Activated naive CD4-positive, alpha-beta T cell treated with Interleukin-2 at 50 U/mL for 16 hours (primary cell): ENCODE measurements around the gene MRPL2.
A peak's percentile ranks its signal among the peaks of the same experiment; 100 is the strongest.
"Not testable (repeated sequence)": the region's sequence is repeated elsewhere in the genome, so short reads cannot be mapped to it uniquely, and the experiment has no call there.

Source experiments
- DNase-seq: peaks from one replicate; pipeline ENCODE4 v3.0.0-alpha.2; 2020

The MRPL2 gene

DNA sequence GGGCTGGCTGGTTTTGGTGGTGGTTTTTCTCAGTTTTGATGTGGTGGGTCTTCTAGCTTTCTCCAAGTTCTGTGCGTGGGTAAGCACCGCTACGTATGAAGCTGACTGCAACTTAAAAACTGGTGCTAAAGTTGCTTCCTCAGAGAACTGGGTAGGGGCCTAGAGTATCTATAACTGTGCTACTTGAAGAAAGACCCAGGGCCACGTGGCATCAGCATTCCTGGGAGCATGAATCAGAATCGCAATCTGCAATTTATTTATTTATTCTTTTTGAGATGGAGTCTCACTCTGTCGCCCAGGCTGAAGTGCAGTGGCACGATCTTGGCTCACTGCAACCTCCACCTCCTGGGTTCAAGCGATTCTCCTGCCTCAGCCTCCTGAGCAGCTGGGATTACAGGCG, 22.7 kb upstream of the MRPL2 start:
- not testable (repeated sequence) for DNase-seq

DNA sequence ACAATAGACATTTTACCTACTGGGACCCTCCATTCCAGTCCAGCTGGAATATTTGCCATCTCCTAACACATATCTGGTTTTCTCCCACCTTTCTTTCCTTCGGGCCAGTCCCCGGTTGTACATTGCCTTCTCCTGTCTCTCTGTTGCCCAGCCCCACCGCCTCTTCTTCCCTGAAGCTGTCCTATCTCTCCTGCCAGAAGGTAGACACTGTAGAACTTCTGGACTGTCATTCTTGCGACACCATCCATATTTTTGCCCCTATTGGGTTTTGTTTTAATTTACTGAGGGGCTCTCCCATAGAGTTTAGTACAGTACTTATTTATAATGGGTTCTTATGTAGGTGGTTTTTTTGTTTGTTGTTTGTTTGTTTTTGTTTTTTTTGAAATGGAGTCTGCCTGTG, 21.8 kb upstream of the MRPL2 start:
- no peak for DNase-seq

DNA sequence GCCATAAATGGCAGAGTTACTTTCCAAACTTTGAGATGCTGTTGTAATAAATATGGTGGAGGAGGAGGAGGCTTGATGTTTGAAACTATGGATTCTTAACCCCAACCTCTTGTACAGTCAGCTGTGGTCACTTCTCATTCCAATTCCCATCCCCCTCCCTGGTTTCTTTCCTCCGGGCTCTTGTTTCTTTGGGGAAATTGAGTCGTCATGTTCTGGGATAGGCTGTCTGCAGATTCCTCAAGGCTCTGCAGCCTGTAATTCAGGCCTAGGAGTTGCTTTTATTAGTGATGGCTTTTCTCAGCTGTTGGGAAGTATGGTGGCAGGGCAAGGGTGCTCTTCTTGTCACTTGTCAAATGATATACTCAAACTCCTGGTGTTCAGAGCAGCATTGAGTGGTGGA, 19.5 kb upstream of the MRPL2 start:
- DNase-seq, result no peak

GRCh38 chr6:43077981-43078511, 18.8 kb upstream of the MRPL2 start:
- DNase-seq, result no peak

GRCh38 chr6:43077333-43077809, 18.1 kb upstream of the MRPL2 start:
- no peak for DNase-seq

- no peak for DNase-seq
These were observed 17.5 kb upstream of the MRPL2 start for GRCh38 chr6:43076464-43077332.

DNA sequence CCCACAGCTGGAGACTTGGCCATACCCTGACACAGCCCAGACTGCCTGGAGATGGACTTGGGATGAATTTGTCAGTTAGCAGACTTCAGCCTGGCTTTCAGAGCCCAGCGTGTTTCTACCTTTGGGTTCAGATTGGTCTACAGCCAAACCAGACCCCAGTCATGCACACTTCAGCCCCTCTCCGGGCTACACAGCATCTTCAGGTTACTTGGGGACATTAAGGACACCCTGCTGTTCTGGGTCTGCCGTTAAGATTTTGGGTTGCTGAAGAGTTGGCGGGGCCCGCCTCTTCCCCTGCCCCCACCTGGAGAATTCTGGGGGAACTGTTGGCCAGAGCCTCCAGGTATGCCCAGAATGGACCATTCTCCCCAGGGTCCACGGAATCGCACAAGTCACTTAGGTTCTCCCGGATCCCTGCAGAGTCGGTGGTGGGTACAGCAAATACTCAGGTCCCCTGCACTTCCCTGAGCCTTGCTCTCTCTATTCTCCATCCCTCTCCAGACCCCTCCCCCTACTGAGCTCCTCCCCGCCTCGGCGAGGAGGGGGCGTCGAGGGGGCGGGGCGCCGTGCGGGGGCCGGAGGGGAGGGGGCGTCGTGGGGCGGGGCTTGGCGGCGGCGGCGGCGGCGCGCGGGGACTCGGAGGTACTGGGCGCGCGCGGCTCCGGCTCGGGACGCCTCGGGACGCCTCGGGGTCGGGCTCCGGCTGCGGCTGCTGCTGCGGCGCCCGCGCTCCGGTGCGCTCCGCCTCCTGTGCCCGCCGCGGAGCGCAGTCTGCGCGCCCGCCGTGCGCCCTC, 16.6 kb upstream of the MRPL2 start, which contains the start of gene PTK7:
Gene PTK7, plus strand, starts transcription at position 645 of the 794 bp plus-strand sequence. CDS start 175 bp downstream, outside the sequence.
- DNase-seq, result peak; percentile 19

- DNase-seq, result no peak
These were observed 15.8 kb upstream of the MRPL2 start for GRCh38 chr6:43074847-43075669.

- no peak for DNase-seq
These were observed 10.9 kb upstream of the MRPL2 start for GRCh38 chr6:43070028-43070632.

DNA sequence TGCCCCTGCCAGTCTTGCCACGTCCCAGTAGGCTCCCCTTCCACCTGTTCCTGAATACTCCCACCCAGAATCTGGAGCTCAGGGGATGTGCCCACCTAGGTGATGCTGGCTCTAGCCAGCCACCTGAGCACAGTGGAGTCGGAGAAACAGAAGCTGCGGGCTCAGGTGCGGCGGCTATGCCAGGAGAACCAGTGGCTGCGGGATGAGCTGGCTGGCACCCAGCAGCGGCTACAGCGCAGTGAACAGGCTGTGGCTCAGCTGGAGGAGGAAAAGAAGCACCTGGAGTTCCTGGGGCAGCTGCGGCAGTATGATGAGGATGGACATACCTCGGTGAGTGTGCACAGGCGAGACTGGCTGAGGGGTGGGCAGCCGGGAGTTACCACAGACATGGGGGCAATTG, 3.6 kb upstream of the MRPL2 start:
- no peak for DNase-seq

DNA sequence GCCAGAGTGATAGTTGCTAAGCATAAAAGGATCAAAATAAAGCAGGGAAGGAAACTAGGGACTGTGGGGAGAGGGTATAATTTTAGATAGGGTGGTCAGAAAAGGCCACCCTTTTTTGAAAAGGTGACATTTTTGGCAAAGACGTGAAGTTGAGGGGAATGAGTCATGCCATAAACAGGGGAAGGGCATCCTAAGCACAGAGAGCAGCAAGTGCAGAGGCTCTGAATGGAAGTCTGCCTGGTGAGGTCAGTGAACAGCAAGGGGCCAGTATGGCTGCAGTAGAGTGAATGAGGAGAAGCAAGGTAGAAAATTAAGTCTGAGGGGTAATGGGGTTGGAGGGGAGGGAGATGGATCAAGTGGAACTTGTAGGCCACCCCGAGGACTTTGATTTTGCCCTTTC, 2.6 kb upstream of the MRPL2 start:
- no peak for DNase-seq

- no peak for DNase-seq
These were observed 1.8 kb upstream of the MRPL2 start for GRCh38 chr6:43060755-43061633.

- no peak for DNase-seq
These were observed 960 bp upstream of the MRPL2 start for GRCh38 chr6:43060034-43060754.

DNA sequence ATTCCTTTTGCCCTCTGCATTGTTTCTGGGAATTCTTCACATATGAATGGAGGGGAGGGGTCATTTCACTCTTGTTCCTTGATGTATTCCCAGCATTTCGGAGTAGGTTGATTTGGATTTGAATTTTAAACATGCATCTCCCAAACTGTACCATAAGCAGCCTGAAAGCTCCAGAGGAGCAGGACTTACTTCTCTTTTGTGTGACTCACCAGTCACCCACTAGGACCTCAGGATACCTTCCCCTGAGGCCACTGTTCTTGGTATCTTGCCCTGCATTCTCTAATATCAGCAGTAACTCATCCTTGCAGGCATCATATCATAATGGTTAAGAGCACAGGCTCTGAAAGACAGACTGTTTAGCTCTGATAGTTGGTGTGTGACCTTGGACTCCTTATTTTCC, 703 bp downstream of the MRPL2 start:
- DNase-seq, result no peak

- DNase-seq, result no peak
These were observed 3.3 kb downstream of the MRPL2 start for GRCh38 chr6:43055966-43056365.

GRCh38 chr6:43054206-43054943, 4.9 kb downstream of the MRPL2 start:
- DNase-seq, result no peak

- DNase-seq, result peak; percentile 92
These were observed 5.6 kb downstream of the MRPL2 start, which contains the start of gene CUL7 for GRCh38 chr6:43053545-43054205. Gene CUL7, minus strand, starts transcription at chr6:43053851. Its CDS starts 1,063 bp downstream, at chr6:43052788.

DNA sequence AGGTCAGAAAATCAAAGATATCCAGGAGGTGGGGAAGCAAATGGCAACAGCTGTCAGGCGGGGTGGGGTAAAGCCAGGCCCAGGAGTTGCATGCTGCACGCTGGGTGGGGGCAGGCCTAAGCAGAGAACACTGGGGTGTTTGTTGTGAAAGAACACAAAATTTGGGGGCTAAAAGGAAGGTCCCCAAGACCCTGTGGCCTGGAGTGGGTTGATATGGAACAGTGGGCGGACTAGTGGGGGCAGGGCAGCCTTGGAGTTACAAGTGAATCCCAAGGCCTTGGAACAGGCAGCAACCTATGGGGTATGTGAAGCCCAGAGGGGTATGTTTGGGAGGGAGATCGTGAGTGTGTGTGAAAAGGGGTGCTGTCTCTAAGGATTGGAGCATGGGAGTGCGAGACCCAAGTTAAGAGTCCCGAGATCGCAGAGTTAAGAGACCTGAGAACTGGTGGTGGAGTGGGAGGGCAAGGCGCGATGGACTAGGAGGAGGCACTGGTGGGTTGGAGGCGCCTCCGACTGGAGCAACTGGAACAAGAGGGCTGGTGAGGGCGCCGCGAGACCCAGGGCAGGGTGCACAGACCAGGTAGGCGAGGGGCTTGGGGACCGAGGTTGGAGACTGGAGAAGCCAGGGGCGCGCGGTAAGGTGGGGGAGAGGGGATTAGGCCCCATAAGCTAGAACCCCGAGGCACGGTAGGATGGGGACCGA, 6.2 kb downstream of the MRPL2 start:
- DNase-seq, result peak; percentile 22
